Ectodermal cell (in vitro differentiated cells): ENCODE results near the gene BOC.

Source experiments
- H3K27ac ChIP-seq: 2 replicates; pipeline ENCODE4 v1.7.0; 2013; ENCODE audit warnings: mild to moderate bottlenecking, low read depth, low read length; ENCODE audit not compliant: insufficient read depth, poor library complexity, severe bottlenecking
- H3K27me3 ChIP-seq: 2 replicates; pipeline ENCODE4 v1.7.0; 2013; ENCODE audit warnings: mild to moderate bottlenecking, low read length; ENCODE audit not compliant: insufficient read depth, control insufficient read depth, poor library complexity, severe bottlenecking
- H3K36me3 ChIP-seq: one replicate; pipeline ENCODE4 v1.7.0; 2013; ENCODE audit warnings: low read length; ENCODE audit not compliant: control insufficient read depth, insufficient read depth
- H3K4me1 ChIP-seq: one replicate; pipeline ENCODE4 v1.7.0; 2013; ENCODE audit warnings: low read length; ENCODE audit not compliant: control insufficient read depth, insufficient read depth
- H3K4me3 ChIP-seq: 2 replicates; pipeline ENCODE4 v1.7.0; 2013; ENCODE audit warnings: low read depth, low read length, control low read depth; ENCODE audit not compliant: insufficient read depth
- H3K9me3 ChIP-seq: 2 replicates; pipeline ENCODE4 v1.7.0; 2013; ENCODE audit warnings: mild to moderate bottlenecking, low read length, moderate library complexity; ENCODE audit not compliant: control insufficient read depth
- WGBS, 2 experiments: methylation state at CpG; one replicate each; pipeline ENCODE4 v1.1.7; 2013; ENCODE audit warnings: missing lambda C conversion rate in 2 of 2; 5-methylcytosine and 5-hydroxymethylcytosine counted together

Gene BOC

DNA sequence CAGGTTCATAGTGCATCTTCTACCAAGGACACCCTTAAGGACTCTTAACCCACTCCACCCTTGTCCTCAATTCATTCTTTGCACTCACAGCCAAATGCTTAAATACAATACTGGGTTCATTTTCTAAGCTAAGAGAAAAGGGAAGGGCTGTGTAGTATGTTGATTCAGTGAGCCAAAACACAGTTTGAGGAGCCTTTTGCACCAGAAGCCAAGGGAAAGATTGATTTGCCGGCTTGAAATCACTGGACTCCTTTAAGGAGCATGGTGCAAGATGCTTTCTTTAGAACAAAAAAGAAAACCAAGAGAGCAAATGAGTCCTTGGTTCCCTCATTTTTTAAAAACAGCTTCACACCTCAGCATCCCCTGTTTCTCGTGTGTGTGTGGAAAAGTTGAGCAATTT lies 47.8 kb downstream of the BOC start:
- Histone ChIP-seq H3K9me3 (no peaks in the 10 kb centered on the region), H3K36me3 (peaks cover 65% of the 10 kb centered on the region), H3K4me1 (peaks cover 46% of the 10 kb centered on the region), H3K27ac (no peak overlapping the region), H3K27me3 (no peaks in the 10 kb centered on the region), H3K4me3 (no peak overlapping the region)
- 81 to 93% methylated on average over 2 of the region's 2 CpGs for WGBS, 2 experiments

GRCh38 chr3:113261063-113261625 lies 49.8 kb downstream of the BOC start:
- peaks cover 61% of the 10 kb centered on the region for H3K4me1 ChIP-seq
- H3K4me3 ChIP-seq, result no peak overlapping the region
- no peak overlapping the region for H3K27ac ChIP-seq
- H3K27me3 ChIP-seq, result no peaks in the 10 kb centered on the region
- peaks cover 56% of the 10 kb centered on the region for H3K36me3 ChIP-seq
- no peaks in the 10 kb centered on the region for H3K9me3 ChIP-seq
- WGBS, 2 experiments, result 95 to 99% methylated on average over 6 of the region's 6 CpGs

DNA sequence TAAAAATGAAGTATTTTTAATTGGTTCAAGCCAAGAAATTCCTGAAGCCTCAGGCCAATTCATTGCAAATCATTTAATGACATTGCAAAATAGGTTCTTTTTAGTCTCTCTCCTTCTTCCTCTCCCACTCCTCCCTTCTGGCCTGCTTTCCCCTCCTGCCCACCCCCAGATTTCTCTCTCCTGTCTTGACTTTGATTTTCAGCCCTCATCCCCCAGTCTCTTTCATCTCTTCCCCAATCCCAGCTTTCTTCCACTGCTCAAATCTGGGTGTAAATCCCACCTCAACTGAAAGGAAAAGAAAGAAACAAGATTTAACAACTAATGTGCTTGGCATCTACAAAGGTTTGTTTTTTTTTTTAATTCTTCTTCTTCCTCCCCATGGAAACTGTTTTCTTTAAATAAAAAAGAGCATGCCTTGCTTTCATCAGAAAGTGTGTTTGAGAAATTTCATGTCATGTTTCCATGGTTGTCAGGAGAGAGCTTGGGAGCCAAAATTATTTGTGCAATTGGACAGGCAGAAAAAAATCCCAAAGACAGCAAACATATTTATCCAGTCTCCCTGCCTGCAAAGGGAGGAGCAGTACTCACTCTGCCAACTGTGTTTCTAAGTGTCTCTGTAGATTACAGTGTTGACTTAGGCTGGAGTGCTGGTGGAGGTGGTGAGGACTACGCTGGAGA lies 50.4 kb downstream of the BOC start:
- Histone ChIP-seq H3K36me3 (peaks cover 51% of the 10 kb centered on the region), H3K27me3 (no peaks in the 10 kb centered on the region), H3K4me3 (no peak overlapping the region), H3K4me1 (peaks cover 67% of the 10 kb centered on the region), H3K27ac (no peak overlapping the region), H3K9me3 (no peaks in the 10 kb centered on the region)
- 78 to 86% methylated on average over 1 of the region's 1 CpG for WGBS, 2 experiments

GRCh38 chr3:113262304-113262665 lies 50.9 kb downstream of the BOC start:
- H3K27me3 ChIP-seq, result no peaks in the 10 kb centered on the region
- no peaks in the 10 kb centered on the region for H3K9me3 ChIP-seq
- H3K36me3 ChIP-seq, result peaks cover 46% of the 10 kb centered on the region
- H3K4me1 ChIP-seq, result peaks cover 62% of the 10 kb centered on the region
- H3K4me3 ChIP-seq, result no peak overlapping the region
- no peak overlapping the region for H3K27ac ChIP-seq
- 77 to 83% methylated on average over 2 of the region's 2 CpGs for WGBS, 2 experiments

- 94 to 96% methylated on average over 2 of the region's 2 CpGs for whole genome bisulfite sequencing, 2 experiments
- peaks cover 42% of the 10 kb centered on the region for H3K36me3 ChIP-seq
- peak overlapping the region; percentile 65 for H3K27ac ChIP-seq
Observed at GRCh38 chr3:113263020-113263419, 51.7 kb downstream of the BOC start.

GRCh38 chr3:113263778-113264177 lies 52.4 kb downstream of the BOC start:
- peak overlapping the region; percentile 58 for H3K27ac ChIP-seq
- no peaks in the 10 kb centered on the region for H3K27me3 ChIP-seq
- WGBS, 2 experiments, result 82 to 90% methylated on average over 3 of the region's 3 CpGs
- H3K36me3 ChIP-seq, result peaks cover 42% of the 10 kb centered on the region
- no peak overlapping the region for H3K4me3 ChIP-seq
- H3K9me3 ChIP-seq, result no peaks in the 10 kb centered on the region
- peaks cover 59% of the 10 kb centered on the region for H3K4me1 ChIP-seq

More at GRCh38 chr3:113263020-113263419, 51.7 kb downstream of the BOC start:
- H3K9me3 ChIP-seq, result no peaks in the 10 kb centered on the region
- peaks cover 62% of the 10 kb centered on the region for H3K4me1 ChIP-seq
- no peaks in the 10 kb centered on the region for H3K27me3 ChIP-seq
- no peak overlapping the region for H3K4me3 ChIP-seq

DNA sequence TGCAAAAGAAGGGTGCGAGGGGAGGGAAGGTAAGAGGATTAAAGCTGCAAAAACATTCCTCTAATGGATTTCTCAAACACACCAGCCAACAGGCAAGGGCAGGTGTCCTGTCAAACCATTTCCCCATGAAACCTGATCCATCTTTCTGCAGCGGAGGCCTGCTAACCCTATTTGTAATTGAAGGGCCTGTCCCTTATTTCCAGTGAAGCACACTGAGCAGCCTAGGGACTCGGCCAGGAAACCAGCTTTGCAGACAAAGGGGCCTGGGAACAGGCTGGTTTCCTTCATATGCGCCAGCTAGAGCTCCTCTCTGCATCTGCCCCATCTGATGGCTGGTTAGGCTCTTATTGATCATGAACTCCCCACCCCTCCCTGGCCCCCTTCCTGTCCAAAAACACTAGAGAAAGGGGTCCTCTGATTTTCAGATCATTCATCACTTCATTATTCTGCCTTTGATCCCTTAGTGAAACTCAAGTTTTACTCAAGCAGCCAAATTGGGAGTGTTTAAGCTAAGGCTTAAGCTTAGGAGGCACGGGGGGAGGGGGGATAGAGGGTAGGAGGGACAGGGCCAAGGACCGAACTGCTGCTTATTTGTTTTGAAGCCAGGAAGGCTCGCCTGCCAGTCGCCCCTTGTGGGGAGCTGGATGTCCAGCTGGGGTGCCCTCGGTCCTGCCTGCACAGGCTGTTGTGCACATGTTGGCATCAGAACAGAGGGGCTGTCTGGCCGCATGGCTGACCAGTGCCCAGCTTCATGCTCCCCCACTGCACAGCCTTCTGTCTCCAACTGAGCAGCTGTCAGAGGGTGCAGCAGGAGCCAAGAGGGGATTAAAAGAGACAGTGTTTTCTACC lies 53.1 kb downstream of the BOC start:
- no peak overlapping the region for H3K4me3 ChIP-seq
- H3K27ac ChIP-seq, result peak overlapping the region; percentile 58
- WGBS, 2 experiments, result 28 to 39% methylated on average over 10 of the region's 10 CpGs
- H3K4me1 ChIP-seq, result peaks cover 60% of the 10 kb centered on the region
- H3K27me3 ChIP-seq, result no peaks in the 10 kb centered on the region
- H3K9me3 ChIP-seq, result no peaks in the 10 kb centered on the region
- peaks cover 44% of the 10 kb centered on the region for H3K36me3 ChIP-seq

DNA sequence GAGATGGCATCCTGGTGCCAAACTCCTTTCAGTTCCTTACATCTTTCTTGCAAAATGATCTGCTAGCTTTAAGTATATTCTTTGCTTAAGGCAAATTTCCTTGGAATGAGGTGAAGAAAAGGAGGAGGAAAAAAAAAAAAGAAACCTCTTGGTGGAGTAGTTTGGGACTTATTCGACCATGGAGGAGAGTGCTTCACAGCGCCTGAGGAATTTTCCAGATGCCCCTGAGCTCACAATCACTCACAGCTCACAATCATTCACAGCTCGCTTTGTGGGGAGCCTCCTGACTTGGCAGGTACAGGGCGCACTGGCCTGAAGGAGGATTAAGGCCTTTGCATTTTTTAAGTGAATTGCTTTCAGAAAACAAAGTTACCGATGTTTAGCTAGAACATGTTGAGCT lies 53.9 kb downstream of the BOC start:
- peaks cover 51% of the 10 kb centered on the region for H3K36me3 ChIP-seq
- no peaks in the 10 kb centered on the region for H3K9me3 ChIP-seq
- H3K4me3 ChIP-seq, result no peak overlapping the region
- peak overlapping the region; percentile 58 for H3K27ac ChIP-seq
- H3K4me1 ChIP-seq, result peaks cover 65% of the 10 kb centered on the region
- no peaks in the 10 kb centered on the region for H3K27me3 ChIP-seq
- 54 to 70% methylated on average over 5 of the region's 5 CpGs for WGBS, 2 experiments

DNA sequence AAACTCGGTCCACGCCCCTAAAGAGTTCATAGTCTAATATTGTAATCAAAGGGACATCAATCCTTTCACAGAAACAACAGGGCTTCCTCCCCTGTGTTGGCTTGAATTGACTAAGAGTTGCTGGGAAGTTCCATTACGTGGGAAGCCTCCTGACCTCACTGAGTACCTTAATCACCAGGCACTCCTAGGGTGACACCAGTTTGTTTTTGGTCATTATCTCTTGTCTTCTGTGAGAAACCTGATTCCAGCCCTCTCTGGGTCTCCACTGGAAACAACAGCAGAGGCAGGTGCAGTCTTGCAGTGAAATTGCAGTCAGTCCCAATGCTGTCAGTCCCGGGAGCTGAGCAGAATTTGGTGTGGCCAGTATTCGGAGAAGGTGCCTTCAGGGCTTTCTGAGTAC lies 55.4 kb downstream of the BOC start:
- Histone ChIP-seq H3K36me3 (peaks cover 55% of the 10 kb centered on the region), H3K27me3 (no peaks in the 10 kb centered on the region), H3K27ac (no peak overlapping the region), H3K4me3 (no peak overlapping the region), H3K9me3 (no peaks in the 10 kb centered on the region), H3K4me1 (peaks cover 64% of the 10 kb centered on the region)
- WGBS, 2 experiments, result 76 to 84% methylated on average over 5 of the region's 5 CpGs

GRCh38 chr3:113268311-113268710 lies 57.0 kb downstream of the BOC start:
- no peaks in the 10 kb centered on the region for H3K9me3 ChIP-seq
- no peaks in the 10 kb centered on the region for H3K27me3 ChIP-seq
- peaks cover 55% of the 10 kb centered on the region for H3K4me1 ChIP-seq
- H3K36me3 ChIP-seq, result peaks cover 64% of the 10 kb centered on the region
- no peak overlapping the region for H3K4me3 ChIP-seq
- 93 to 97% methylated on average over 5 of the region's 5 CpGs for WGBS, 2 experiments
- no peak overlapping the region for H3K27ac ChIP-seq
